Stomach (tissue), 9 donors: Measurements from ENCODE around the gene OR2T11. TPM values are rescaled to one million over a fixed set of nuclear protein-coding genes. Genes with fewer than 3 reads are reported as not detected.
A peak's percentile ranks its signal among the peaks of the same experiment; 100 is the strongest.

Experiments used
- DNase-seq, 2 donors: peaks; one replicate each; pipeline versions ENCODE4 v3.0.0 to v3.0.0-alpha.2; 2013 to 2019
- H3K27ac ChIP-seq, 5 donors: fragments of 200-600 bp in 4 of 5; sonication (generic) in 4 of 5; one replicate each; pipeline ENCODE4 v1.5.1; 2013 to 2019; ENCODE audit warnings: mild to moderate bottlenecking in 1 of 5, moderate library complexity in 1 of 5
- H3K27me3 ChIP-seq, 3 donors: fragments of 200-600 bp; sonication (generic); one replicate each; pipeline ENCODE4 v1.5.1; 2017 to 2019; ENCODE audit warnings: mixed run types in 1 of 3
- H3K36me3 ChIP-seq, 4 donors: fragments of 200-600 bp; sonication (generic); 1 replicate in 3 of 4; 2 replicates in 1 of 4; pipeline ENCODE4 v1.5.1; 2016 to 2019
- H3K4me1 ChIP-seq, 4 donors: fragments of 200-600 bp; sonication (generic); one replicate each; pipeline ENCODE4 v1.5.1; 2016 to 2019
- H3K4me3 ChIP-seq, 4 donors: fragments of 200-600 bp; sonication (generic) in 3 of 4; one replicate each; pipeline ENCODE4 v1.5.1; 2016 to 2019; ENCODE audit warnings: mild to moderate bottlenecking in 1 of 4
- H3K9me3 ChIP-seq, 4 donors: fragments of 200-600 bp; sonication (generic); one replicate each; pipeline ENCODE4 v1.5.1; 2016 to 2019
- CTCF ChIP-seq, 7 experiments: fragments of 450-650 bp in 4 of 7; fragments of 200-600 bp in 3 of 7; sonication (generic) in 3 of 7; IDR thresholded peaks; one replicate each; pipeline ENCODE4 v1.5.1; 2016 to 2019; ENCODE audit warnings: antibody characterized with exemption in 7 of 7, control low read depth in 2 of 7, mild to moderate bottlenecking in 1 of 7
- EP300 ChIP-seq: sonication (generic); formaldehyde crosslinking; IDR thresholded peaks from one replicate; pipeline ENCODE4 v1.6.1; 2017; ENCODE audit warnings: antibody characterized with exemption
- POLR2A ChIP-seq, 4 donors: fragments of 450-650 bp; IDR thresholded peaks; one replicate each; pipeline ENCODE4 v1.6.1; 2016; ENCODE audit warnings: antibody characterized with exemption in 4 of 4, control low read depth in 2 of 4, mild to moderate bottlenecking in 1 of 4, moderate library complexity in 1 of 4
- POLR2AphosphoS5 ChIP-seq, 3 donors: sonication (generic); formaldehyde crosslinking; IDR thresholded peaks; one replicate each; pipeline ENCODE4 v1.6.1; 2016; ENCODE audit warnings: antibody characterized with exemption in 3 of 3
- WGBS, 5 donors: extraction: QIAGEN DNeasy Blood & Tissue Kit in 3 of 5; methylation state at CpG; one replicate each; pipeline versions ENCODE4 v1.1.5 to v1.1.7; 2013 to 2018; 5-methylcytosine and 5-hydroxymethylcytosine counted together
- intact Hi-C: fragments of 100-400 bp; cut with DNase I; formaldehyde crosslinking; loops from one replicate; pipeline ENCODE4 v1.15.1; 2023; ENCODE audit warnings: low total_unique reads
- polyA plus RNA-seq, 3 donors: library from polyadenylated mRNA; stranded (reverse); fragments of 200-250 nt; gene quantifications; one replicate each; pipeline ENCODE4 v1.2.3, GENCODE V29; 2013
- total RNA-seq, 5 donors: library from RNA; depleted of rRNA; stranded (reverse); fragments of >200 nt; gene quantifications; one replicate each; pipeline versions ENCODE4 v1.1.0 to v1.2.3, GENCODE V29; 2014 to 2016
- donor health status: healthy with polysubstance abuse.
- donor health status: Bipolar disorder and iron deficiency.
- donor health status: healthy.

The OR2T11 gene
- total and polyA plus RNA-seq, 8 donors: not detected

- intact Hi-C loops: loop anchor here (5.0 kb wide), 1 partner anchor 186 kb away; no protein-coding TSS in a partner anchor
- Histone ChIP-seq H3K27me3 (no peaks in the 10 kb centered on the region), H3K4me1 (no peaks in the 10 kb centered on the region), H3K4me3 (no peak overlapping the region), H3K27ac (no peak overlapping the region), H3K36me3 (no peaks in the 10 kb centered on the region), H3K9me3 (no peaks in the 10 kb centered on the region)
- no peak for DNase-seq
- WGBS, 5 donors: 65 to 76% (median 72%) methylated on average over 7 of the region's 7 CpGs
- TF ChIP-seq POLR2AphosphoS5 (IDR thresholded peaks at IDR 0.05): no peak
- no peak for TF ChIP-seq EP300
- TF ChIP-seq POLR2A (IDR thresholded peaks at IDR 0.05): no peak
- no peak for TF ChIP-seq CTCF (IDR thresholded peaks at IDR 0.05)
These were observed 13.1 kb downstream of the OR2T11 start for GRCh38 chr1:248621770-248622169.

GRCh38 chr1:248618878-248619277 lies 16.0 kb downstream of the OR2T11 start:
- DNase-seq: peak; percentile 67 to 70
- no peaks in the 10 kb centered on the region for H3K4me1 ChIP-seq
- no peaks in the 10 kb centered on the region for H3K36me3 ChIP-seq
- TF ChIP-seq POLR2AphosphoS5 (IDR thresholded peaks at IDR 0.05) (no peak), CTCF (IDR thresholded peaks at IDR 0.05) (peak in 4 of 7 experiments; percentile 43 to 60 (median 54))
- no peak overlapping the region for H3K27ac ChIP-seq
- 2 to 5% (median 3%) methylated on average over 3 of the region's 3 CpGs for WGBS, 5 donors
- no peak overlapping the region for H3K4me3 ChIP-seq
- no peaks in the 10 kb centered on the region for H3K27me3 ChIP-seq
- intact Hi-C loops: no loop called here
- H3K9me3 ChIP-seq: no peaks in the 10 kb centered on the region

GRCh38 chr1:248618119-248618518 lies 16.8 kb downstream of the OR2T11 start:
- Histone ChIP-seq H3K27me3 (no peaks in the 10 kb centered on the region), H3K4me1 (no peaks in the 10 kb centered on the region), H3K4me3 (no peak overlapping the region), H3K27ac (no peak overlapping the region), H3K36me3 (no peaks in the 10 kb centered on the region), H3K9me3 (no peaks in the 10 kb centered on the region)
- intact Hi-C loops: no loop called here
- TF ChIP-seq POLR2A (IDR thresholded peaks at IDR 0.05) (no peak), CTCF (IDR thresholded peaks at IDR 0.05) (no peak), EP300 (no peak), POLR2AphosphoS5 (IDR thresholded peaks at IDR 0.05) (no peak)
- 66 to 76% (median 76%) methylated on average over 7 of the region's 7 CpGs for WGBS, 5 donors
- DNase-seq: no peak

GRCh38 chr1:248613742-248614141 lies 21.1 kb downstream of the OR2T11 start:
- no peak overlapping the region for H3K4me3 ChIP-seq
- H3K27ac ChIP-seq: no peak overlapping the region
- intact Hi-C loops: no loop called here
- H3K27me3 ChIP-seq: no peaks in the 10 kb centered on the region
- 69 to 79% (median 73%) methylated on average over 1 of the region's 1 CpG for WGBS, 5 donors
- no peaks in the 10 kb centered on the region for H3K36me3 ChIP-seq
- TF ChIP-seq EP300: no peak
- TF ChIP-seq POLR2A (IDR thresholded peaks at IDR 0.05): no peak
- no peak for TF ChIP-seq POLR2AphosphoS5 (IDR thresholded peaks at IDR 0.05)
- no peak for TF ChIP-seq CTCF (IDR thresholded peaks at IDR 0.05)
- H3K4me1 ChIP-seq: no peaks in the 10 kb centered on the region
- H3K9me3 ChIP-seq: no peaks in the 10 kb centered on the region
- no peak for DNase-seq
